Esophagus (tissue), 2 donors: ENCODE data around the gene C5orf15. TPM values are rescaled to one million over a fixed set of nuclear protein-coding genes. Genes with fewer than 3 reads are reported as not detected.
A peak's percentile ranks its signal among the peaks of the same experiment; 100 is the strongest.

ENCODE experiments used
- H3K27ac ChIP-seq, 2 donors: one replicate each; pipeline ENCODE4 v1.5.1; 2013; ENCODE audit warnings: low read depth in 2 of 2, mild to moderate bottlenecking in 2 of 2, inconsistent platforms in 1 of 2, low read length in 1 of 2, moderate library complexity in 1 of 2
- H3K27me3 ChIP-seq, 2 donors: one replicate each; pipeline ENCODE4 v1.6.1; 2013; ENCODE audit warnings: low read length in 2 of 2, control low read depth in 1 of 2, mild to moderate bottlenecking in 1 of 2; ENCODE audit not compliant: insufficient read depth in 2 of 2, control insufficient read depth in 1 of 2
- H3K36me3 ChIP-seq, 2 donors: one replicate each; pipeline ENCODE4 v1.6.1; 2013; ENCODE audit warnings: low read length in 1 of 2; ENCODE audit not compliant: control insufficient read depth in 2 of 2, insufficient read depth in 2 of 2
- H3K4me1 ChIP-seq, 2 donors: one replicate each; pipeline ENCODE4 v1.6.1; 2013; ENCODE audit warnings: low read length in 1 of 2; ENCODE audit not compliant: control insufficient read depth in 2 of 2, insufficient read depth in 2 of 2
- H3K4me3 ChIP-seq, 2 donors: one replicate each; pipeline ENCODE4 v1.5.1; 2013; ENCODE audit warnings: low read length in 2 of 2, mild to moderate bottlenecking in 2 of 2, low read depth in 1 of 2, moderate library complexity in 1 of 2
- H3K9me3 ChIP-seq, 2 donors: one replicate each; pipeline ENCODE4 v1.6.1; 2013; ENCODE audit warnings: mild to moderate bottlenecking in 2 of 2, low read depth in 1 of 2, low read length in 1 of 2, moderate library complexity in 1 of 2; ENCODE audit not compliant: control insufficient read depth in 2 of 2, insufficient read depth in 1 of 2
- WGBS, 2 donors: extraction: QIAGEN DNeasy Blood & Tissue Kit; methylation state at CpG; one replicate each; pipeline ENCODE4 v1.1.7; 2013; 5-methylcytosine and 5-hydroxymethylcytosine counted together
- polyA plus RNA-seq, 2 donors: library from polyadenylated mRNA; stranded (reverse); fragments of 200-250 nt; gene quantifications; one replicate each; pipeline ENCODE4 v1.2.3, GENCODE V29; 2013
- donor health status: healthy with polysubstance abuse.
- donor health status: Bipolar disorder and iron deficiency.

The C5orf15 gene
- polyA plus RNA-seq, 2 donors: 8.3 to 14.9 TPM

GRCh38 chr5:134001938-134002731 lies 33.7 kb upstream of the C5orf15 start:
- H3K27ac ChIP-seq: peak overlapping the region in 1 of 2 donors; percentile 44
- no peaks in the 10 kb centered on the region for H3K27me3 ChIP-seq
- WGBS, 2 donors: 77 to 83% methylated on average over 13 of the region's 13 CpGs
- peaks cover 15 to 39% of the 10 kb centered on the region in 2 donors for H3K4me1 ChIP-seq
- peaks cover 0 to 2% of the 10 kb centered on the region in 2 donors for H3K36me3 ChIP-seq
- H3K4me3 ChIP-seq: peak overlapping the region in 1 of 2 donors; percentile 100
- no peaks in the 10 kb centered on the region for H3K9me3 ChIP-seq

GRCh38 chr5:134000696-134001453 lies 32.5 kb upstream of the C5orf15 start:
- 77 to 88% methylated on average over 10 of the region's 10 CpGs for WGBS, 2 donors
- Histone ChIP-seq H3K36me3 (peaks cover 0 to 2% of the 10 kb centered on the region in 2 donors), H3K4me3 (no peak overlapping the region), H3K27ac (no peak overlapping the region), H3K9me3 (no peaks in the 10 kb centered on the region), H3K4me1 (peaks cover 21 to 39% of the 10 kb centered on the region in 2 donors), H3K27me3 (no peaks in the 10 kb centered on the region)

- H3K4me1 ChIP-seq: peaks cover 24 to 40% of the 10 kb centered on the region in 2 donors
- no peaks in the 10 kb centered on the region for H3K27me3 ChIP-seq
- WGBS, 2 donors: 80 to 88% methylated on average over 5 of the region's 5 CpGs
- peak overlapping the region in 1 of 2 donors; percentile 26 for H3K27ac ChIP-seq
- H3K9me3 ChIP-seq: no peaks in the 10 kb centered on the region
- H3K36me3 ChIP-seq: peaks cover 0 to 2% of the 10 kb centered on the region in 2 donors
- H3K4me3 ChIP-seq: no peak overlapping the region
These were observed 31.7 kb upstream of the C5orf15 start for GRCh38 chr5:134000091-134000511.

GRCh38 chr5:133998807-133999206 lies 30.4 kb upstream of the C5orf15 start:
- no peak overlapping the region for H3K4me3 ChIP-seq
- H3K27ac ChIP-seq: no peak overlapping the region
- no peaks in the 10 kb centered on the region for H3K27me3 ChIP-seq
- WGBS, 2 donors: 84 to 87% methylated on average over 7 of the region's 7 CpGs
- H3K36me3 ChIP-seq: peaks cover 0 to 2% of the 10 kb centered on the region in 2 donors
- H3K4me1 ChIP-seq: peaks cover 28 to 45% of the 10 kb centered on the region in 2 donors
- H3K9me3 ChIP-seq: no peaks in the 10 kb centered on the region

GRCh38 chr5:133998042-133998441 lies 29.6 kb upstream of the C5orf15 start:
- Histone ChIP-seq H3K27me3 (no peaks in the 10 kb centered on the region), H3K4me1 (peaks cover 23 to 44% of the 10 kb centered on the region in 2 donors), H3K9me3 (no peaks in the 10 kb centered on the region), H3K27ac (no peak overlapping the region), H3K4me3 (no peak overlapping the region), H3K36me3 (peaks cover 0 to 2% of the 10 kb centered on the region in 2 donors)
- WGBS, 2 donors: 74 to 76% methylated on average over 6 of the region's 6 CpGs

- Histone ChIP-seq H3K27me3 (no peaks in the 10 kb centered on the region), H3K4me1 (peaks cover 23 to 35% of the 10 kb centered on the region in 2 donors), H3K36me3 (peaks cover 0 to 2% of the 10 kb centered on the region in 2 donors), H3K27ac (no peak overlapping the region), H3K4me3 (no peak overlapping the region), H3K9me3 (no peaks in the 10 kb centered on the region)
- 62 to 81% methylated on average over 3 of the region's 3 CpGs for WGBS, 2 donors
These were observed 28.3 kb upstream of the C5orf15 start for GRCh38 chr5:133996683-133997252.

GRCh38 chr5:133995883-133996563 lies 27.6 kb upstream of the C5orf15 start:
- no peaks in the 10 kb centered on the region for H3K9me3 ChIP-seq
- no peaks in the 10 kb centered on the region for H3K27me3 ChIP-seq
- H3K27ac ChIP-seq: no peak overlapping the region
- no peak overlapping the region for H3K4me3 ChIP-seq
- WGBS, 2 donors: 63 to 75% methylated on average over 7 of the region's 7 CpGs
- peaks cover 0 to 1% of the 10 kb centered on the region in 2 donors for H3K36me3 ChIP-seq
- peaks cover 23 to 33% of the 10 kb centered on the region in 2 donors for H3K4me1 ChIP-seq

GRCh38 chr5:133995341-133995740 lies 26.9 kb upstream of the C5orf15 start:
- H3K4me1 ChIP-seq: peaks cover 23 to 29% of the 10 kb centered on the region in 2 donors
- H3K9me3 ChIP-seq: no peaks in the 10 kb centered on the region
- H3K4me3 ChIP-seq: no peak overlapping the region
- H3K27ac ChIP-seq: peak overlapping the region in 1 of 2 donors; percentile 37
- no peaks in the 10 kb centered on the region for H3K27me3 ChIP-seq
- peaks cover 4 to 6% of the 10 kb centered on the region in 2 donors for H3K36me3 ChIP-seq
- WGBS, 2 donors: 57 to 70% methylated on average over 8 of the region's 8 CpGs

- no peak overlapping the region for H3K27ac ChIP-seq
- WGBS, 2 donors: 66 to 81% methylated on average over 6 of the region's 6 CpGs
These were observed 26.5 kb upstream of the C5orf15 start for GRCh38 chr5:133994990-133995333.

More at GRCh38 chr5:133994990-133995333, 26.5 kb upstream of the C5orf15 start:
- H3K36me3 ChIP-seq: peaks cover 4 to 10% of the 10 kb centered on the region in 2 donors
- no peaks in the 10 kb centered on the region for H3K27me3 ChIP-seq
- no peaks in the 10 kb centered on the region for H3K9me3 ChIP-seq
- H3K4me1 ChIP-seq: peaks cover 23 to 25% of the 10 kb centered on the region in 2 donors
- H3K4me3 ChIP-seq: no peak overlapping the region
